A673 (cell line): ENCODE data around the gene ENOX1.

ENCODE experiments used
- EZH2 ChIP-seq: fragments of 200-600 bp; sonication (generic); IDR thresholded peaks from 2 replicates; pipeline ENCODE4 v1.6.1; 2017; ENCODE audit warnings: borderline replicate concordance, low read depth, mild to moderate bottlenecking, mixed read lengths, antibody characterized with exemption, low read length; ENCODE audit not compliant: poor library complexity, severe bottlenecking
- TF ChIP-seq, protein P1 (sequence below): fragments of 300-800, 200-600 bp; sonication (generic); conservative IDR thresholded peaks from 2 replicates; pipeline ENCODE4 v1.5.1; 2017; ENCODE audit warnings: low read depth, mild to moderate bottlenecking, antibody characterized with exemption, low read length, moderate library complexity, mixed read lengths

DNA sequence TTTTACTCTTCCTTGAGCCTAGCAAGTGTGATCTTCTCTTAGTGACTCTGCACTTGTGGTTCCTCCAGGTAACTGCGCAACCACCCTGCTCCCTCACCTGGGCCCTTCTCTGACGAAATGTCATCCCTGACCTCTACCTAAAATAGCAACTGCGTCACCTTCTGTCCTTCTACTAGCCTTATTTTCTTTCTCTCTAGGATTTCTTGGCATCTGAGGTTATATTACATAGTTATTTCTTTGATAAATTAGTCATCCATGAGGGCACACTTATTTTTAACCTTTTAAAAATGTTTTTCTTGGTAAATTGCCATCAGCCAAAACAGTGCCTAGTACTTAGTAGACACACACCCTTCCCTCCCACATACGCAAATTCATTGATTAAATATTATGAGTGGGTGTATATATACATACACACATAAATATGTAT, 355.5 kb downstream of the ENOX1 start:
- no peak for TF ChIP-seq EZH2
- TF ChIP-seq, protein P1, sequence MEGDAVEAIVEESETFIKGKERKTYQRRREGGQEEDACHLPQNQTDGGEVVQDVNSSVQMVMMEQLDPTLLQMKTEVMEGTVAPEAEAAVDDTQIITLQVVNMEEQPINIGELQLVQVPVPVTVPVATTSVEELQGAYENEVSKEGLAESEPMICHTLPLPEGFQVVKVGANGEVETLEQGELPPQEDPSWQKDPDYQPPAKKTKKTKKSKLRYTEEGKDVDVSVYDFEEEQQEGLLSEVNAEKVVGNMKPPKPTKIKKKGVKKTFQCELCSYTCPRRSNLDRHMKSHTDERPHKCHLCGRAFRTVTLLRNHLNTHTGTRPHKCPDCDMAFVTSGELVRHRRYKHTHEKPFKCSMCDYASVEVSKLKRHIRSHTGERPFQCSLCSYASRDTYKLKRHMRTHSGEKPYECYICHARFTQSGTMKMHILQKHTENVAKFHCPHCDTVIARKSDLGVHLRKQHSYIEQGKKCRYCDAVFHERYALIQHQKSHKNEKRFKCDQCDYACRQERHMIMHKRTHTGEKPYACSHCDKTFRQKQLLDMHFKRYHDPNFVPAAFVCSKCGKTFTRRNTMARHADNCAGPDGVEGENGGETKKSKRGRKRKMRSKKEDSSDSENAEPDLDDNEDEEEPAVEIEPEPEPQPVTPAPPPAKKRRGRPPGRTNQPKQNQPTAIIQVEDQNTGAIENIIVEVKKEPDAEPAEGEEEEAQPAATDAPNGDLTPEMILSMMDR = no peak
